SH-SY5Y (cell line): ENCODE measurements around the gene RHBDL3.

ENCODE experiments used
- GATA2 ChIP-seq: IDR thresholded peaks from 2 replicates; pipeline ENCODE4 v1.6.1; 2011; ENCODE audit warnings: mild to moderate bottlenecking, low read depth, low read length
- GATA3 ChIP-seq: IDR thresholded peaks from 2 replicates; pipeline ENCODE4 v1.6.1; 2011; ENCODE audit warnings: low read depth, mild to moderate bottlenecking, low read length, moderate library complexity

DNA sequence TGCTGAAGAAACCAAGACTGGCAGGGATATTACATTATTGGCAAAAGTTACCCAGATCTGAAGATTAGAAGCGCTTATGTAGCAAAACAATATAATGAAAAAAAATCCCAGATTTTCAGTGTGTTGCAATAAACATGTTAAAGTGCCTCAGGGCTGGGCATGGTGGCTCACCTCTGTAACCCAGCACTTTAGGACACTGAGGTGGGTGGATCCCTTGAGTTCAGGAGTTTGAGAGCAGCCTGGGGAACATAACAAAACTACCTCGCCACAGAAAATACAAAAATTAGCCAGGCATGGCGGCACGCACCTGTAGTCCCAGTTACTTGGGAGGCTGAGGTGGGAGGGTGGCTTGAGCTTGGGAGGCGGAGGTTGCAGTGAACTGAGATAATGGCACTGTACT, 91.1 kb downstream of the RHBDL3 start:
- TF ChIP-seq GATA2 (no peak), GATA3 (no peak)
